Tibial nerve (tissue), 3 donors: Measurements from ENCODE around the gene DYRK1A.

ENCODE experiments used
- CTCF ChIP-seq, 5 experiments: fragments of 200-600 bp in 3 of 5; fragments of 450-650 bp in 2 of 5; sonication (generic) in 3 of 5; IDR thresholded peaks; one replicate each; pipeline ENCODE4 v1.5.1; 2016 to 2019; ENCODE audit warnings: antibody characterized with exemption in 5 of 5, mild to moderate bottlenecking in 3 of 5, moderate library complexity in 2 of 5
- POLR2A ChIP-seq, 2 donors: fragments of 450-650 bp; IDR thresholded peaks; one replicate each; pipeline ENCODE4 v1.6.1; 2017; ENCODE audit warnings: antibody characterized with exemption in 2 of 2, mild to moderate bottlenecking in 2 of 2, moderate library complexity in 2 of 2

- TF ChIP-seq CTCF (IDR thresholded peaks at IDR 0.05) (no peak), POLR2A (IDR thresholded peaks at IDR 0.05) (no peak)
Observed at GRCh38 chr21:37396855-37397254, 30.3 kb downstream of the DYRK1A start.
